NCI-H2029 treated with DMSO at 0.1 percent for 48 hours (cell line): ENCODE results near the gene TMED6.
"Not testable (repeated sequence)": the region's sequence is repeated elsewhere in the genome, so short reads cannot be mapped to it uniquely, and the experiment has no call there.

Experiments
- DNase-seq: peaks from one replicate; lab custom pipeline; 2025; lab: John Stamatoyannopoulos, UW

TMED6 gene

DNA sequence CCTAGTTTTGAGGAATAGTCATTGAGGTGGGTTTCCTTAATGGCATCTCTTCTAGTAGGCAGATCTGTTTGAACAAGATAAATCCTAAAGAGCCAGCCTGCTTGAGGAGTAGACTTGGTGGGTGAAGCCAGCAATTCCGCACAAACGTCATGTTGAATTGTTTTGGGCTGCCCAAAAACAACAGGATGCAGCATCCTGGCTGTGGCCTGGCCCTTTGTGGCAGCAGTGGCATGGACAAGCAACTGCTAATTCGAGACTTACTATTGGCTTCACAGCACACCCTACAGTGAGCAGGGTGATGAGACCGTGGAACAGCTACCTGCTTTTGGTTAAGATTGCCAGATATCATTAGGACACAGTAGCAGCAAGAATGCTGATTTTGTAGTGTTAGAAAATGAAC lies 49.7 kb downstream of the TMED6 start:
- no peak for DNase-seq

- no peak for DNase-seq
Observed at GRCh38 chr16:69301187-69301586, 50.4 kb downstream of the TMED6 start.

DNA sequence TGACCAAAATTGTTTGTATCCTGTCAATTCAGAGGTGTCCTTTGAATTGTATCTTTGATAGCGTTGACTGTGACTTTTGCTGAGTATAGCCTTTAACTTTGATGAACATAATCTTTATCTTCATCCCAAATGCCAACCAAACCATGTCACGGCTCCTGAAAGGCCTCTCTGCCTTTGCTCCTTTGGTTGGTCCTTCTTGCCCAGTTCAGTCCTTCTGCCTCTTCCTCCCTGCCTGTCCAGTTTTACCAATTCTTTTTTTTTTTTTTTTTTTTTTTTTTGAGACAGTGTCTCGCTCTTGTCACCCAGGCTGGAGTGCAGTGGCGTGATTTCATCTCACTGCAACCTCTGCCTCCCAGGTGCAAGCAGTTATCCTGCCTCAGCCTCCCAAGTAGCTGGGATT lies 53.3 kb downstream of the TMED6 start:
- DNase-seq: no peak

DNA sequence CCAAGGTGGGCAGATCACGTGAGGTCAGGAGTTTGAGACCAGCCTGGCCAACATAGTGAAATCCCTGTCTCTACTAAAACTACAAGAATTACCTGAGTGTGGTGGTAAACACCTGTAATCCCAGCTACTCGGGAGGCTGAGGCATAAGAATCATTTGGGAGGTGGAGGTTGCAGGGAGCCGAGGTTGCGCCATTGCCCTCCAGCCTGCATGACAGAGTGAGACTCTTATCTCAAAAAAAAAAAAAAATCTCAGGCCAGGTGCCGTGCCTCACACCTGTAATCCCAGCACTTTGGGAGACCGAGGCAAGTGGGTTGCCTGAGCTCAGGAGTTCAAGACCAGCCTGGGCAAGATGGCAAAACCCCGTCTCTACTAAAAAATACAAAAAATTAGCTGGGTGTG lies 54.8 kb downstream of the TMED6 start:
- DNase-seq: not testable (repeated sequence)

GRCh38 chr16:69294051-69294450 lies 57.5 kb downstream of the TMED6 start:
- DNase-seq: no peak

DNA sequence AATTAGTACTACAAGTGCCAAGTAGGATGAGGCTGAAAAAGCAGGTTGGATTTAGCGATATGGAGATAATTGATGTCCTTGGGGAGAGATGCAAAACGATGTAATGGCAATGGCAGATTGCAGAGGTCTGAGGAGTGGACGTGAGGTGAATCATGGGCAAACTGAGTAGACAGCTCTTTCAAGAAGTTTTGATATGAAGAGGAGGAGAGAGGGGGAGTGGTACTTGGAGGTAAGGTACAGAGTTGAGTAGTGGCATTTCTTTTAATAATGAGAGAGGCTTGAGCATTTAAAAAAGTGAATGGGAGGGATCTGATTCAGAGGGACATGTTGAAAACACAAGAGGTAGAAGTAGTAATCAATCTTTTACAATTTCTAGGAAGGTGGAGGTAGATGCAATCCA lies 58.2 kb downstream of the TMED6 start:
- DNase-seq: no peak
